BLaER1 (cell line): ENCODE measurements around the gene RFK.

Source experiments
- H3K27ac ChIP-seq: shearing (Covaris generic); formaldehyde crosslinking; 2 replicates; pipeline ENCODE4 v1.8.1; 2022
- H3K27me3 ChIP-seq: shearing (Covaris generic); formaldehyde crosslinking; 2 replicates; pipeline ENCODE4 v1.8.1; 2022
- H3K36me3 ChIP-seq: shearing (Covaris generic); formaldehyde crosslinking; 2 replicates; pipeline ENCODE4 v1.8.1; 2022
- H3K4me1 ChIP-seq: shearing (Covaris generic); formaldehyde crosslinking; 2 replicates; pipeline ENCODE4 v1.8.1; 2022
- H3K4me2 ChIP-seq: shearing (Covaris generic); formaldehyde crosslinking; 2 replicates; pipeline ENCODE4 v1.8.1; 2022
- H3K4me3 ChIP-seq: shearing (Covaris generic); formaldehyde crosslinking; 2 replicates; pipeline ENCODE4 v1.8.1; 2022
- H3K9ac ChIP-seq: shearing (Covaris generic); formaldehyde crosslinking; 2 replicates; pipeline ENCODE4 v1.8.1; 2022
- H3K9me3 ChIP-seq: shearing (Covaris generic); formaldehyde crosslinking; 2 replicates; pipeline ENCODE4 v1.8.1; 2022
- H4K20me1 ChIP-seq: shearing (Covaris generic); formaldehyde crosslinking; 2 replicates; pipeline ENCODE4 v1.8.1; 2022
- Cebpa-rat ChIP-seq: shearing (Covaris generic); IDR thresholded peaks from 2 replicates; pipeline ENCODE4 v1.8.1; 2022

The RFK gene

GRCh38 chr9:76359766-76360165, 34.5 kb downstream of the RFK start:
- Histone ChIP-seq H3K4me3 (no peak overlapping the region), H3K9me3 (no peaks in the 10 kb centered on the region), H3K27ac (no peak overlapping the region), H4K20me1 (no peaks in the 10 kb centered on the region), H3K36me3 (no peaks in the 10 kb centered on the region), H3K4me1 (no peaks in the 10 kb centered on the region), H3K27me3 (no peaks in the 10 kb centered on the region), H3K9ac (no peak overlapping the region), H3K4me2 (no peak overlapping the region)
- TF ChIP-seq Cebpa-rat = no peak

GRCh38 chr9:76359365-76359764, 34.9 kb downstream of the RFK start:
- H3K27me3 ChIP-seq = no peaks in the 10 kb centered on the region
- no peak overlapping the region for H3K9ac ChIP-seq
- no peak overlapping the region for H3K4me3 ChIP-seq
- no peaks in the 10 kb centered on the region for H3K36me3 ChIP-seq
- no peaks in the 10 kb centered on the region for H4K20me1 ChIP-seq
- H3K4me1 ChIP-seq = no peaks in the 10 kb centered on the region
- no peak overlapping the region for H3K4me2 ChIP-seq
- no peak for TF ChIP-seq Cebpa-rat
- H3K9me3 ChIP-seq = no peaks in the 10 kb centered on the region
- H3K27ac ChIP-seq = no peak overlapping the region

GRCh38 chr9:76358628-76359280, 35.5 kb downstream of the RFK start:
- TF ChIP-seq Cebpa-rat = no peak
- H4K20me1 ChIP-seq = no peaks in the 10 kb centered on the region
- H3K27me3 ChIP-seq = no peaks in the 10 kb centered on the region
- H3K4me1 ChIP-seq = no peaks in the 10 kb centered on the region
- no peak overlapping the region for H3K27ac ChIP-seq
- no peaks in the 10 kb centered on the region for H3K9me3 ChIP-seq
- H3K4me3 ChIP-seq = no peak overlapping the region
- no peaks in the 10 kb centered on the region for H3K36me3 ChIP-seq
- no peak overlapping the region for H3K9ac ChIP-seq
- no peak overlapping the region for H3K4me2 ChIP-seq

GRCh38 chr9:76357555-76357954, 36.7 kb downstream of the RFK start:
- no peaks in the 10 kb centered on the region for H3K27me3 ChIP-seq
- H3K27ac ChIP-seq = no peak overlapping the region
- no peak for TF ChIP-seq Cebpa-rat
- no peak overlapping the region for H3K9ac ChIP-seq
- no peaks in the 10 kb centered on the region for H4K20me1 ChIP-seq
- no peaks in the 10 kb centered on the region for H3K36me3 ChIP-seq
- no peaks in the 10 kb centered on the region for H3K4me1 ChIP-seq
- no peak overlapping the region for H3K4me2 ChIP-seq
- no peak overlapping the region for H3K4me3 ChIP-seq
- H3K9me3 ChIP-seq = no peaks in the 10 kb centered on the region

GRCh38 chr9:76355886-76356285, 38.3 kb downstream of the RFK start:
- no peak overlapping the region for H3K27ac ChIP-seq
- no peaks in the 10 kb centered on the region for H3K36me3 ChIP-seq
- no peaks in the 10 kb centered on the region for H4K20me1 ChIP-seq
- no peaks in the 10 kb centered on the region for H3K4me1 ChIP-seq
- H3K27me3 ChIP-seq = no peaks in the 10 kb centered on the region
- H3K4me3 ChIP-seq = no peak overlapping the region
- no peak overlapping the region for H3K9ac ChIP-seq
- TF ChIP-seq Cebpa-rat = no peak
- no peaks in the 10 kb centered on the region for H3K9me3 ChIP-seq
- H3K4me2 ChIP-seq = no peak overlapping the region

- Histone ChIP-seq H3K4me1 (no peaks in the 10 kb centered on the region), H3K4me3 (no peak overlapping the region), H3K9me3 (no peaks in the 10 kb centered on the region), H3K27ac (no peak overlapping the region), H3K27me3 (no peaks in the 10 kb centered on the region), H4K20me1 (no peaks in the 10 kb centered on the region), H3K9ac (no peak overlapping the region), H3K4me2 (no peak overlapping the region), H3K36me3 (no peaks in the 10 kb centered on the region)
- no peak for TF ChIP-seq Cebpa-rat
These were observed 40.0 kb downstream of the RFK start for GRCh38 chr9:76354221-76354620.

- Histone ChIP-seq H3K9me3 (no peaks in the 10 kb centered on the region), H3K9ac (no peak overlapping the region), H3K4me2 (no peak overlapping the region), H3K36me3 (no peaks in the 10 kb centered on the region), H4K20me1 (no peaks in the 10 kb centered on the region), H3K4me3 (no peak overlapping the region), H3K27me3 (no peaks in the 10 kb centered on the region), H3K27ac (no peak overlapping the region), H3K4me1 (no peaks in the 10 kb centered on the region)
- TF ChIP-seq Cebpa-rat = no peak
These were observed 40.9 kb downstream of the RFK start for GRCh38 chr9:76353280-76353679.

- H3K27me3 ChIP-seq = no peaks in the 10 kb centered on the region
- no peak overlapping the region for H3K4me3 ChIP-seq
- no peaks in the 10 kb centered on the region for H3K4me1 ChIP-seq
- H3K9ac ChIP-seq = no peak overlapping the region
- no peak for TF ChIP-seq Cebpa-rat
- H3K9me3 ChIP-seq = no peaks in the 10 kb centered on the region
- H3K36me3 ChIP-seq = no peaks in the 10 kb centered on the region
- H4K20me1 ChIP-seq = no peaks in the 10 kb centered on the region
- no peak overlapping the region for H3K27ac ChIP-seq
- H3K4me2 ChIP-seq = no peak overlapping the region
These were observed 42.1 kb downstream of the RFK start for GRCh38 chr9:76352026-76352620.

GRCh38 chr9:76351006-76351405, 43.2 kb downstream of the RFK start:
- Histone ChIP-seq H3K9ac (no peak overlapping the region), H4K20me1 (no peaks in the 10 kb centered on the region), H3K36me3 (no peaks in the 10 kb centered on the region), H3K4me2 (no peak overlapping the region), H3K4me1 (no peaks in the 10 kb centered on the region), H3K27me3 (no peaks in the 10 kb centered on the region), H3K9me3 (no peaks in the 10 kb centered on the region), H3K27ac (no peak overlapping the region), H3K4me3 (no peak overlapping the region)
- TF ChIP-seq Cebpa-rat = no peak

GRCh38 chr9:76349865-76350264, 44.4 kb downstream of the RFK start:
- no peaks in the 10 kb centered on the region for H3K36me3 ChIP-seq
- no peak overlapping the region for H3K4me3 ChIP-seq
- no peak overlapping the region for H3K27ac ChIP-seq
- TF ChIP-seq Cebpa-rat = no peak
- H3K9ac ChIP-seq = no peak overlapping the region
- no peaks in the 10 kb centered on the region for H4K20me1 ChIP-seq
- no peak overlapping the region for H3K4me2 ChIP-seq
- no peaks in the 10 kb centered on the region for H3K27me3 ChIP-seq
- no peaks in the 10 kb centered on the region for H3K9me3 ChIP-seq
- H3K4me1 ChIP-seq = no peaks in the 10 kb centered on the region

- Histone ChIP-seq H3K9ac (no peak overlapping the region), H3K27ac (no peak overlapping the region), H3K4me2 (no peak overlapping the region)
These were observed 51.4 kb downstream of the RFK start for GRCh38 chr9:76342858-76343257.

More at GRCh38 chr9:76342858-76343257, 51.4 kb downstream of the RFK start:
- H3K4me1 ChIP-seq = no peaks in the 10 kb centered on the region
- H3K36me3 ChIP-seq = no peaks in the 10 kb centered on the region
- H4K20me1 ChIP-seq = no peaks in the 10 kb centered on the region
- no peaks in the 10 kb centered on the region for H3K9me3 ChIP-seq
- TF ChIP-seq Cebpa-rat = no peak
- no peak overlapping the region for H3K4me3 ChIP-seq
- no peaks in the 10 kb centered on the region for H3K27me3 ChIP-seq
